Right atrium auricular region (tissue), 2 donors: ENCODE results near the gene TET1. TPM values are rescaled to one million over a fixed set of nuclear protein-coding genes. Genes with fewer than 3 reads are reported as not detected.
"Not testable (repeated sequence)": the region's sequence is repeated elsewhere in the genome, so short reads cannot be mapped to it uniquely, and the experiment has no call there.

Experiments
- DNase-seq: peaks from one replicate; pipeline ENCODE4 v3.0.0-alpha.2; 2019; ENCODE audit warnings: low spot score
- H3K27ac ChIP-seq, 2 donors: fragments of 200-600 bp; sonication (generic); 1 replicate in 1 of 2; 2 replicates in 1 of 2; pipeline ENCODE4 v1.5.1; 2016 to 2019
- H3K27me3 ChIP-seq, 2 donors: fragments of 200-600 bp; sonication (generic); one replicate each; pipeline versions ENCODE4 v1.5.1 to v1.6.0; 2017 to 2019
- H3K36me3 ChIP-seq: fragments of 200-600 bp; sonication (generic); one replicate; pipeline ENCODE4 v1.5.1; 2016
- H3K4me1 ChIP-seq, 2 donors: fragments of 200-600 bp; sonication (generic); one replicate each; pipeline versions ENCODE4 v1.5.1 to v1.6.0; 2017 to 2019
- H3K4me3 ChIP-seq, 2 donors: fragments of 200-600 bp; sonication (generic); 1 replicate in 1 of 2; 2 replicates in 1 of 2; pipeline ENCODE4 v1.5.1; 2017 to 2019; ENCODE audit warnings: mild to moderate bottlenecking in 1 of 2, moderate library complexity in 1 of 2
- H3K9me3 ChIP-seq, 2 donors: fragments of 200-600 bp; sonication (generic); one replicate each; pipeline ENCODE4 v1.5.1; 2019
- CTCF ChIP-seq, 2 donors: fragments of 200-600 bp; sonication (generic); IDR thresholded peaks; one replicate each; pipeline ENCODE4 v1.5.1; 2019; ENCODE audit warnings: antibody characterized with exemption in 2 of 2
- total RNA-seq, 2 donors: library from RNA; depleted of rRNA; stranded (reverse); fragments of >200 nt; gene quantifications; one replicate each; pipeline ENCODE4 v1.1.0, GENCODE V29; 2016

The TET1 gene
- total RNA-seq, 2 donors from 2014 or later, result 2.4 to 3.0 TPM

- TF ChIP-seq CTCF (IDR thresholded peaks at IDR 0.05), result no peak
- no peaks in the 10 kb centered on the region for H3K9me3 ChIP-seq
- H3K27ac ChIP-seq, result no peak overlapping the region
- no peaks in the 10 kb centered on the region for H3K4me1 ChIP-seq
- no peak for DNase-seq
- H3K4me3 ChIP-seq, result no peak overlapping the region
- no peaks in the 10 kb centered on the region for H3K36me3 ChIP-seq
- H3K27me3 ChIP-seq, result no peaks in the 10 kb centered on the region
These were observed 76.2 kb downstream of the TET1 start for GRCh38 chr10:68636335-68636734.

- H3K4me1 ChIP-seq, DNase-seq, H3K9me3 ChIP-seq, H3K27ac ChIP-seq, H3K27me3 ChIP-seq, H3K4me3 ChIP-seq, H3K36me3 ChIP-seq: not testable (repeated sequence)
These were observed 83.4 kb downstream of the TET1 start for GRCh38 chr10:68643550-68643949.

GRCh38 chr10:68647672-68648341 is 87.7 kb downstream of the TET1 start:
- Histone ChIP-seq H3K9me3 (no peaks in the 10 kb centered on the region), H3K4me1 (no peaks in the 10 kb centered on the region), H3K27ac (peak overlapping the region in 1 of 2 donors; percentile 27), H3K27me3 (no peaks in the 10 kb centered on the region), H3K36me3 (no peaks in the 10 kb centered on the region), H3K4me3 (no peak overlapping the region)
- TF ChIP-seq CTCF (IDR thresholded peaks at IDR 0.05), result no peak
- no peak for DNase-seq

GRCh38 chr10:68655620-68656126 is 95.5 kb downstream of the TET1 start:
- Histone ChIP-seq H3K9me3 (no peaks in the 10 kb centered on the region), H3K4me1 (no peaks in the 10 kb centered on the region), H3K4me3 (no peak overlapping the region), H3K36me3 (no peaks in the 10 kb centered on the region), H3K27ac (no peak overlapping the region), H3K27me3 (no peaks in the 10 kb centered on the region)
- no peak for DNase-seq
- TF ChIP-seq CTCF (IDR thresholded peaks at IDR 0.05), result no peak

GRCh38 chr10:68665841-68666240 is 105.7 kb downstream of the TET1 start:
- Histone ChIP-seq H3K4me3 (no peak overlapping the region), H3K27me3 (no peaks in the 10 kb centered on the region), H3K27ac (no peak overlapping the region), H3K4me1 (no peaks in the 10 kb centered on the region), H3K36me3 (peaks cover 3% of the 10 kb centered on the region), H3K9me3 (no peaks in the 10 kb centered on the region)
- TF ChIP-seq CTCF (IDR thresholded peaks at IDR 0.05), result no peak
- no peak for DNase-seq

GRCh38 chr10:68666280-68666760 is 106.2 kb downstream of the TET1 start:
- no peak for DNase-seq
- Histone ChIP-seq H3K27me3 (no peaks in the 10 kb centered on the region), H3K4me3 (no peak overlapping the region), H3K27ac (no peak overlapping the region), H3K9me3 (no peaks in the 10 kb centered on the region), H3K36me3 (peaks cover 3% of the 10 kb centered on the region), H3K4me1 (no peaks in the 10 kb centered on the region)
- no peak for TF ChIP-seq CTCF (IDR thresholded peaks at IDR 0.05)
